Islet of Langerhans (tissue), 1 donor: Measurements from ENCODE around the gene P2RX2.

Source experiments
- FAIRE-seq: peaks from one replicate; lab custom pipeline; 2011; peaks lifted over from hg19 to GRCh38; lab: Jason Lieb, UNC

P2RX2 gene

DNA sequence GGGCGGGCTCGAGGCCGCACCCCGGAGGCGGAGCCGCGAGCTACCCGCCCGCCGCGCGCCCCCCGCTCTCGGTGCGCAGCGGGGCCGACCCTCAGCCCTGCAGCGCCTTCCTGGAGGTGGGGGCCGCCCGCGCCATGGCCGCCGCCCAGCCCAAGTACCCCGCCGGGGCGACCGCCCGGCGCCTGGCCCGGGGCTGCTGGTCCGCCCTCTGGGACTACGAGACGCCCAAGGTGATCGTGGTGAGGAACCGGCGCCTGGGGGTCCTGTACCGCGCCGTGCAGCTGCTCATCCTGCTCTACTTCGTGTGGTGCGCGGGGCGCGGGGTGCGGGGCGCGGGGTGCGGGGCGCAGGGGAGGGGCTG, at the start of gene P2RX2:
Gene P2RX2 (plus strand): TSS at position 94 of the 361 bp plus-strand sequence. CDS start 41 bp downstream, at position 135.
- no peak for FAIRE-seq

DNA sequence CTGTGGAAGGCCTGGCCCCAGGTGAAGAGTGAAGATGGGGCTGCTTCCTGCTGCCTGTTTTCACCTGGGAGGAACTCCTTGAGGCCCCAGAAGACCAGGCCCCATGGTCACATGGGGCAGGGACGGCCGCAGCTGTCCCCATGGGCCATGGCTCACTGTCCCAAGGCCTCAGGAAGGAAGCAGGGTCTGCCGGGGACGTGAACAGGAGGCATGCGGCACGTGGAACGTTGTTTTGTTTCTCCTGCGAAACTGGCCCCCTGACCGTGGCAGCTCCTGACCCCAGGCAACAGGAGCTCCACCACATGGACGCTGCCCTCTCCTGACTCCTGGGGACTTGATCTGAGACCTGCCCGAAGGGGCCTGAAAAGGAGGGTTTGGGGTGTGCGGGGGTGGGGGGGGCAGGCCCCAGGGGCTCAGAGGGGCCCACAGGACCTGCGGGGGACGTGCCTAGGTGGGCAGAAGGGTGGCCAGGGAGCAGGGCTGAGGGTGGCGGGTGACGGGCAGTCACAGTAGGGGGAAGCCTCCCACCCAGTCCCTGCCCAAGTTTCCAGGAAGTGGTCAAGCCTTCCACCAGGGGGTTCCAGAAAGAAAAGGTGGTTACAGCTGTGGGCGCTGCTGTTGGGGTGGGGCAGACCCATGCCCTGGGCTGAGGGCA, 49.6 kb upstream of the P2RX2 start:
- no peak for FAIRE-seq

DNA sequence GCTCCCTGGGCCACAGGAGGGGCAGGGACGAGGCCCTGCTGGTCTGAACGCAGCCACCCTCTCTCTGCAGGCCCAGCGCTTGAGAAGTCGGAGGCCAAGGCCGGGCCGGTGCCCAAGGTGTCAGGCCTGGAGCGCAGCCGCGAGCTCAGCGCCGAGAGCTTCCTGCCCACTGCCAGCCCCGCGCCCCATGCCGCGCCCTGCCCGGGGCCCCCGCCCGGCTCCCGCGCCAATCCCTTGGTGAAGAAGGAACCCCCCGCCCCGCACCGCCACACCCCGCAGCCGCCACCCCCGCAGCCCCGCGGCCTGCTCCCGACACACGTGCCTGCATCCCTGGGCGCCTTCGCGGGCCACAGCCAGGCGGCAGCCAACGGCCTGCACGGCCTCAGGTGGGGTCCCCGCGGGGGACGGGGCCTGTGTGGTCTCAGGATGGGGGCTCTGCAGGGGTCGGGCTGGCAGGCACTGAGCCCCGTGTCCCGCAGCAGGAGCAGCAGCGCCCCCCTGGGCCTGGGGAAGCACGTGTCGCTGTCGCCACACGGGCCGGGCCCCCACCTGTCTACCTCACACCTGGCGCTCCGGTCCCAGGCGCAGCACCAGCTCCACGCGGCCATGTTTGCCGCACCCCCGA, 48.6 kb upstream of the P2RX2 start:
- no peak for FAIRE-seq

DNA sequence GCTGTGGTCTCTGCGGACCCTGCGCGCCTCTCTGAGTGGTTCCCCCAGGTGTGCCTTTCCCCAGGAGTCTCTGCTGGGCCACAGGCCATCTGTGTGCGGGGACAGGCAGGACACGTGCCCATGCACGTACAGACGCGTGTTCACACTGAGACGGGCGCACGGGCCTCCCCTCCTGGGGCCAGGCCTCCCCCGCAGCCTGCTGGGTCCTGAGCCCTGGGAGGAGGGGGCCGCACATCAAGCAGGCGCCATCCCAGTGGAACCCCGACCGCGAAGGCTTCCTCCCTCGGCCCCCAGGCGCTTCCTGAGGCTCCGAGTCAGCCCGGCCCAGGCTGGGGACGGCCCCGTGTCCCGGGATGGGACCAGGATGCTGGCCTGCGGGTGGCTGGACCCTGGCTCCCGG, 47.9 kb upstream of the P2RX2 start:
- FAIRE-seq, result no peak

DNA sequence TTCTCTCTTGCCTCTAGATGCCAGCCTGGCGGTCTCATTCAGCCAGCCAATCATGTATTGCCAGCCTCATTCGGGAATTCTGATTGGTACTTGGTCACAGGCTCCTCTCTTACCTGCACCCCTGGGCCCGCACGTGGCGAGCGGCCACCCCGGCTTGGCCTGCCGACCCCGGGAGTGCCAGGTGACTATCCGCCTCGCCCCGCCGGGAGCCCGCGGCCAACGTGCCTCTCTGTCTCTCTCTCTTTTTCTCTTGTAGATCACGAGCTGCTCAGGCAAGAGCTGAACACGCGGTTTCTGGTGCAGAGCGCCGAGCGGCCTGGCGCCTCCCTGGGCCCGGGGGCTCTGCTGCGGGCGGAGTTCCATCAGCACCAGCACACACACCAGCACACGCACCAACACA, 47.5 kb upstream of the P2RX2 start:
- FAIRE-seq, result no peak

DNA sequence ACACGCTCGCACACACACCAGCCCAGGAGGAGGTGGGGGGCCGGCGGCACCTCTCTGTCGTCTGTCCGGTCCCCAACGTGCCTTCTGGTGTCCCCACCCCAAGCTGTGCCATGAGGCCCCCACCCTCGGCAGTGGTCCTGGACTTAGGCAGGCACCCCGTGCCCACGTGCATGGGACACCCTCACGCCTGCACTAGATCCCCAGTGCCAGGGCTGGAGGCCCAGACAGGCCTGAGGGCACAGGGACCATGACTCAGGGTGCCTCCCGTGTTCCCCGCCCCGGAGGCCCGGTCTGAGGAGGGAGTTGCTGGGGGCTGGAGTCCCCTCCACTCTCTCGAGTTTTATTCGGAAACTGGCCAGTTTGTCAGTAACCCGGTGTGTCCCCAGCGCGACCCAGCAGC, 47.0 kb upstream of the P2RX2 start:
- FAIRE-seq, result no peak

DNA sequence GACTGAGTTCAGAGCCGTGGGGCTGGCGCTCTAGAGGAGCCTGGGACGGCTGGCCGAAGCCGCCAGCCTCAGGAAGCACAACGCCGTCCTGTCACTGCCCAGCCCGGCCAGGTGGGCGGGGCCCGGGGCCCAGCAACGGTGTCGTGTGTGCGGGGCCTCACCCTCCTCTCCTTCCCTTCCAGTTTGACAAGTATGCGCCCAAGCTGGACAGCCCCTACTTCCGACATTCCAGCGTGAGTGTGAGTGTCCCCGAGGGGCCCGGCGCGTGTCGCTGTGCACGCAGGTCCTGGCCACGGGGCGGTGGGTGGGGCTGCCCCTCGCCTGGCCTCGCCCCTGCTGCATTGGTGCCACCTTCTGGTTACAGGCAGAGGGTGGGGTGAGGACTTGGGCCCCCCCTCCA, 46.5 kb upstream of the P2RX2 start:
- FAIRE-seq, result no peak

DNA sequence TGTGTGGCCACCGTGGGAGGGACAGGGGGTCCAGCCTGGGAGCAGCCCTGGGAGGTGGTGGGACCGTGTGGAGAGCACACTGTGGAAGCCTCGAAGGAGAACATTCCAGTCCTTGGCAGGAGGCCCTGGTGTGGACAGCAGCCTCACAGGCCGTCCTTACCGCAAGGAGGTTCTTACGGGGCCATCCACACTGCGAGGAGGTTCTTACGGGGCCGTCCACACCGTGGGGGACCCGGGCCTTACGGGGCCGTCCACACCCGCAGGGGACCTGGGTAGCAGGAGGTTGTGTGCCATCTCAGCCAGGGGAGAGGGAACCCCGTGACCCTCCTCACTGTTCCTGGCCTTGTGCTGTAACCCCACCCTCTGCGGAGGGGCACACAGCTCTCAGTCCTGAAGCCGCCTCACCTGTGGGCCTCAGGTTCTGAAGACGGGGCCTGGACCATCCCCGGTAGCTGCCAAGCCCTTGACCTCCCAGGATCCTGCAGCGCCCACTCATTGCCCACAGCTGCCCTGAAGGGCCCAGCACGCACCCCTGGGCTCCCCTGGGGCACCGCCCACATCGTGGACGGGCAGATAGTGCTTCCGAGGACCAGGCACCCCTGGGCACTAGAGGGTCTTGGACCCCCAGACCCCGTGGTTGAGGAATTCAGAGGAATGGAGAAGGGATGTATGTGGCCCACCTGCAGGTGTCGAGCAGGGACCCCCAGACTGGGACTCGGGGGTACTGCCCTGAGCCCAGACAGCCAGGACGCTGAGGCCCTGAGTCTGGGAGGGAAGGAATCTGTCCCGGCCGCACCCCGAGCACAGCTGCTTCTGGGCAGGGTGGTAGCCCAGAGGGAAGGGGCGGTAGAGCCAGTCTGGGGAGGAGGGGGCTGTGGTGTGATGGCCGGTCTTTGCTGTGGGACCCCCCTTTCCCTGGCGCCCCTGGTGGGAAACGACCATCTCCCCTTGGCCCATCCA, 45.5 kb upstream of the P2RX2 start:
- FAIRE-seq, result no peak

DNA sequence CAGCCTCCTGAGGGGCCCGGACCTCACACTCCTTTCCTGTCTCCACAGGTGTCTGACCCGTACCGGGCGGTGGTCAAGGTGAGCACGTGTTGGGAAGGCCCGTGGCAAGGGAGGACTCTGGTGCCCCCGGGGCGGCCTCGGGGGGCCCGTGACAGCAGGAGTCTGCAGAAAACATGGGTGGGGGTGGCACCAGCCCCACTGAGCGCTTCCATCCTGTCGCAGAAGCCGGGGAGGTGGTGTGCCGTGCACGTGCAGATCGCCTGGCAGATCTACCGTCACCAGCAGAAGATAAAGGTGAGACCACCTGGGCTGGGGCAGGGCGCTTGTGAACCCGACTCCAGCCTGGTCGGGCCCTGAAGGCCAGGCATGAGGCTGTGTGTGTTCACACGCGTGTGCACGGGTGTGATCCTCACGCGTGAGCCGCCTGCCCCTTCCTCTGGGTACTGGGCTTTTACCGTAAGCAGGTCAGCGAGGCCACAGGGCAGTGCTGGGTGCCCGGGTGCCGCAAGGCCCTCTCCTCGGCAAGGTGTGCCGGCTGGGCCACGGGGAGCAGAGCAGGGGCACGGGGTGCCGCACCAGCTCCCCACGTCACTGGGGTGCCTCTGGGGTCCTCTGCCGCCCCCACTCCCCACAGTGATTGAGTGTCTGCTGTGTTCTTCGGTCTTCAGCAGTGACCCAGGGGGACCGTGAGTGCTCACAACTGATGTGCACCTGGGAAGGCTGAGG, 44.1 kb upstream of the P2RX2 start:
- FAIRE-seq, result no peak

DNA sequence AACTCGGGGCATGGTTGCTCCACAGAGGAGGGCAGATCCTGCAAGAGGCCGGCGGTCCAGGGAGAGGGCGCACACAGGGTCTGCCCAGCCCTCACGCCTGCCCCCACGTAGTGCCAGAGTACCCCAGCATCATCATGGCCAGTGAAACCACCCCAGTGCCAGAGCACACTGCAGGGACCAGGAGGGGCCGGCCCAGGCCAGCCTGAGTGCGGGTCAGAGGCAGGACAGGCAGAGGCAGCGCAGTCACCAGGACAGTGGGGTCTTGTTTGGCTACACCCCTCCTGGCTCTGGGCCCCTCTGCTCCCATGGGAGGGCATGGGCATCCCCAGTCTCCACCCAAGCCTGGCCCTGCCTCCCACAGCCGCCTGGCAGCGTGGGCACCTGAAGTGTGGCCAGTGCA, 42.9 kb upstream of the P2RX2 start:
- no peak for FAIRE-seq

DNA sequence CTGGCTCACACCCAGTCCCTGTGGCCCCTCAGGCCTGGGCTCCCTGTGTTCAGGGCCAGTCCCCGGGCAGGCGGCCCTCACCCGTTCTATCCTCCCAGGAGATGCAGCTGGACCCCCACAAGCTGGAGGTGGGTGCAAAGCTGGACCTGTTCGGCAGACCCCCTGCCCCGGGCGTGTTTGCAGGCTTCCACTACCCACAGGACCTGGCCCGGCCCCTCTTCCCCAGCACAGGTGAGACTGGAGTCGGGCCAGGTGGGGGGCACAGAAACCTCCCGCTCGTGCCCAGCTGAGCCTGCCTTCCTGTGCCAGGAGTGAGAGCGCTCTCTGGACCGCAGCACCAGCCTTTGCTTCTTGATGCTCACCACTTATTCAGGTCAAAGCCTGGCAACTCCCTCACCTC, 41.9 kb upstream of the P2RX2 start:
- FAIRE-seq, result no peak

DNA sequence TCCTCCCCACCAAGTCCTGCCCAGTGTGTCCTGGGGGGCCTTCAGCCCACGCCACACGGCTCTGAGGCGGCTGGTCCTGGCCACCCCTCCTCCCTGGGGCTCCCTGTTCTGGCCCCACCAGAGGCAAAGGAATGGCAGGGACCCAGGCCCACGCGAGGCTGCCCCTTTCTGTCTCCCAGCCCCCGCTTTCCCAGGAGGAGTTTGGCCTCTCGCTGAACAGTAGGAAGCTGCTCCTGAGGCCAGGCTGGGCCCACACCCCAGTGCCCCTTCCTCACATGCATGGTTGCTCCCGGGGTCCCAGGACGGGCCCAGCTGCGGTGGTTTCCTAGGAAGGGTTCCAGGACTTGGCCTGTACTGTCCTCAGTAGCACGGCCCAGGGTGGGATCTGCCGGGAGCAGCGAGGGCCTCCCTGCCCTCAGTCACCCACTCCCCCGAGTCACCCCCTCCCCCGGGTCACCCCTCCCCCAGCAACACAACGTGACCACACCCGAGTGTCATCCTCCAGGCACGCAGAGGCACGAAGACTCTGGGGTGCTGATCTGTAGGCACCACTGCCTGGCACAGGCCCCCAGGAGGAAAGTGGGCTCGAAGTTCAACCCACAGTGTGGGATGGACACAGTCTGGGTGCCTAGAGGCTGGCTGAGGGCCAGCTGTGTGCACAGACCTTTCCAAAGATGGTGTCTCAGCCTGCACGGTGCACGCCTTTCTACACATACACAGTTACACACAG, 41.2 kb upstream of the P2RX2 start:
- no peak for FAIRE-seq

DNA sequence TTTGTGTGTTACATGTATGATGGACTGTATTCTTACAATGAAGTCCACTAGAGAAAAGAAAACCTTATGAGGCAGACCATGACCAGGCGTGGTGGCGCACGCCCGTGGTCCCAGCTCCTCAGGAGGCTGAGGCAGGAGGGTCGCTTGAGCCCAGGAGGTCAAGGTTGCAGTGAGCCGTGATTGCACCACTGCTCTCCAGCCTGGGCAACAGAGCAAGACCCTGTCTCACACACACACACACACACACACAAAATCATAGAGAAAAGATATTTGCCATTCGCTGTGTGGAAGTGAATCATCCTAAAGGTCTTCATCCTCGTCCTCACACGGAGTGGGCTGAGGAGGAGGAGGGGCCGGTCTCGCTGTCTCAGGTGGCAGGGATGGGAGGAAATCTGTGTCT, 40.5 kb upstream of the P2RX2 start:
- FAIRE-seq, result no peak

DNA sequence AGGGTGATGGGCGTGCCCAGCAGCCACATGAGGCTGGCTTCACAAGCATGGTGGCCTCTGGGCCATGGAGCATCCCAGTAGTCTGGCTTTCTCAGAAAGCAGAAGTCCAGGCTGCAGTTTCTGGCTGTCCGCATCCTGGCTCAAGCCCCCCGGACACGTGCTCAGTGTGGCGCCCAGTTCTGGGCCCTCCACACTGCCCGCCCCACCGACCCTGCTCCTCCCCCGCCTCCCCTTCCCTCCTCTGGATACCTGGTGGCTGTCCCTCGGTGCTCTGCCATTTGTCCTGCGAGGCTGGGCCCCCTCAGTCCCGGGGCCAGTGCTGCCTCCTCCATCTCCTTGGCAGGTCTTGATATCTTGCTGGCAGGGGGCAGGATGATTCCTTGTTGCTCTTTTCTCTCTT, 39.8 kb upstream of the P2RX2 start:
- no peak for FAIRE-seq

DNA sequence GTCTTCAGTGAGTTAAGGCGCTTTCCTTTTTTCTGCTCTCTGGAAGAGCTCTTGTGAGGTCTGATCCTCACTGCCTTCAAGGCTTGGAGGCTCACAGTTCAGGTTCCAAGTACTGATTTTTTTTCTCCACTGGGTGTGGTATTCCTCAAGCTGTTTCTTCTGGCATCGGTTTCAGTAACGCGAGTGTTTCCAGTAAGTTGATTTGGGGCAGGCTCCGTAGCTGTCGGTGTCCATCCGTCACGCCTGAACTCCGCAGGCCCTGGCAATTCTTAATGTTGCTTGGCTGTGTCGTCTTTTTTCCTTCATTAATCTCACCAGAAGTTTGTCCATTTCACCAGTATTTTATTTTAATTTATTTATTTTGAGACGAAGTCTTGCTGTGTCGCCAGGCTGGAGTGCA, 38.8 kb upstream of the P2RX2 start:
- FAIRE-seq, result no peak

DNA sequence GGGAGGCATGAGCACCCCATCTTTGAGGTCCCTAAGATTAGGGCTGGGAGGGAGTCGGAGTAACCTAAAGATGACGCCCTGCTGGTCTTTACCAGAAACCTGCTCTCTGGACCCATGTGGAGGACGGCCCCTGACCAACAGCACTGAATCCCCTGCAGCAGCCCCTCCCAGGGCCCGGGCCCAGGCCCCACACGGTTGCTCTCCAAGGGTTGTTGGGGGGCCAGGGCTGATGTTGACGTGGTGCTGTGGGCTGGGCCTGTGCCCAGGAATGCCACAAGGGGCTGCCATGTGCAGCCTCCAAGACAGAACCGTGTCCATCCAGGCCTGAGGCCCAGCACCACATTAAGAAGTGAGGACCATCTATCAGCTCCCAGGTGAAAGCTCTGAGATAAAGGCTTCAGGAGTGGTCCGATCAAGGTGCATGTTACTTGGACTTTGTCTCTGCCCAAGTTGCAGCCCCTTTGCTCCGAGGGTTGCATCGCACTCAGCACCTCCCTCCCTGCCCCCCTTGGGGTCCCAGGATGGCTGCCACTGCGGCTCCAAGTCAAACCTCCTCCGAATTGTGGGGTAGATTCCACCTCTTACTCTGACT, 37.8 kb upstream of the P2RX2 start:
- FAIRE-seq, result no peak

DNA sequence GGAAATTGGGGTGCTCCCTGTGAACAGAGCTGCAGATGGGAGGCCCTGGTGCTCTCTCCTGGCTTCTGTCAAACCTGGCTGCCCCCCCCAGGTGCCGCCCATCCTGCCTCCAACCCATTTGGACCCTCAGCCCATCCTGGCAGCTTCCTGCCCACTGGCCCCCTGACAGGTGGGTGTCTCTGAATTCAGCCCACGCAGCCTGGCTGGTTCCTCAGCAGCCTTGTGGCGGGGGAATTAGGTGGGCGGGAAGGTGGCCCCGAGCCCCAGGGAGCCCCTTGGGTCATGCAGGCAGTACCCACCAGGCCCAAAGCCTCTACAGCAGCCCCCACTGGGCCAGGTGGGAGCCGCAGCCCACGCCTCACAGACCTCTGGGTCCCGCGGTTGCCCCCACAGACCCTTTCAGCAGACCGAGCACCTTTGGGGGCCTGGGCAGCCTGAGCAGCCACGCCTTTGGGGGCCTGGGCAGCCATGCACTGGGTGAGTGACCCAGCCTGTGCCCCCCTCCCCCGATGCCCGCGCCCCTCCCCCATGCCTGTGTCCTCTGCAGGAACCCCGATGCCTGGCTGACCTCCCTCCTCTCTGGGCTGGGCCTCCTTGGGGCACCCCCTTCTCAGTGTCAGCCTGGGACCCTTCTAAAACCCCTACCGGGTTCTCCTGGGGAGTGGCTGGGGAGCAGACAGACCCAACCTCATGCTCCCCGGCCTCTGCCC, 37.1 kb upstream of the P2RX2 start:
- no peak for FAIRE-seq

DNA sequence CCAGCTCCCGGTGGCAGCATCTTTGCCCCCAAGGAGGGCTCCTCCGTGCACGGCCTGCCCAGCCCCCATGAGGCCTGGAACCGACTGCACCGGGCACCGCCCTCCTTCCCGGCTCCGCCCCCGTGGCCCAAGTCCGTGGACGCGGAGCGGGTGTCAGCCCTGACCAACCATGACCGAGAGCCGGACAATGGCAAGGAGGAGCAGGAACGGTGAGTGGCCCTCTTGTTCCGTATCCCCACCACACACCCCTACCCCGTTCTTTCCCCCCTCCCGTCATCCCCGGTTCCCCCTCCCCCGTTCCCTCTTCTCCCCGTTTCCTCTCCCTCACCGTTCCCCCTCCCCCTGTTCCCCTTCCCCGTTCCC, 36.5 kb upstream of the P2RX2 start:
- no peak for FAIRE-seq

DNA sequence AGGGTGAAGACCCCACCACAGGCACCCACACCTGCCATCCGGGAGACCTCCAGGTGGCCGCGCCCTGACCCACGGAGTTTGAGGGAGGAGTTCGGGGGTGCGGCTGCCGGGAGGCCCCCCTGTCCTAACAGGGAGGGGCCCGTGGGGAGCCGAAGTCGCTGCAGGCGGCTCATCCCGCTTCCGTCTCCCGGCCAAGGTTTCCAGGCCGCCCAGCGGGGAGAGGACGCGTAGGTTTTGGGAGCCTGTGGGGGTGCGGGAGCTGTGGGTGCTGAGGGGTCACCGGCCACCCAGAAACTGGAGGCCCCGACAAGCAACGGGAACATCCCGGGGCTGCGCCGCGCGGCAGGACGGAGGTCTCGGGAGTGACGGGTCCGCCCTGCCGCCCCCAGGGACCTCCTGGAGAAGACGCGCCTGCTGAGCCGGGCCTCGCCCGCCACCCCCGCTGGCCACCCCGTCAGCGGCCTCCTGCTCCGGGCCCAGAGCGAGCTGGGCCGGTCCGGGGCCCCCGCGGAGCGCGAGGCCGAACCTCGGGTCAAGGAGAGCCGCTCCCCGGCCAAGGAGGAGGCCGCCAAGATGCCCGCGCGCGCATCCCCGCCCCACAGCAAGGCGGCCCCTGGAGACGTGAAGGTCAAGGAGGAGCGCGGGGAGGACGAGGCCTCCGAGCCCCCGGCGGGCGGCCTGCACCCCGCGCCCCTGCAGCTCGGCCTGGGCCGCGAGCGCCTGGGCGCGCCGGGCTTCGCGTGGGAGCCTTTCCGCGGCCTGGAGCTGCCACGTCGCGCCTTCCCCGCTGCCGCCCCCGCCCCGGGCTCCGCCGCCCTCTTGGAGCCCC, 35.8 kb upstream of the P2RX2 start:
- FAIRE-seq, result no peak

DNA sequence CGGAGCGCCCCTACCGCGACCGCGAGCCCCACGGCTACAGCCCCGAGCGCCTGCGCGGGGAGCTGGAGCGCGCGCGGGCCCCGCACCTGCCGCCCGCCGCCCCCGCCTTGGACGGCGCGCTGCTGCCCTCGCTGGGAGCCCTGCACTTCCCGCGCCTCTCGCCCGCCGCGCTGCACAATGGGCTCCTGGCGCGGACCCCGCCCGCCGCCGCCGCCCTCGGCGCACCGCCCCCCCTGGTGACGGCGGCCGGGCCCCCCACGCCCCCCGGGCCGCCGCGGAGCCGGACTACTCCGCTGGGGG, 35.2 kb upstream of the P2RX2 start:
- FAIRE-seq, result no peak
